K562 (cell line): ENCODE measurements around the gene GGT5. TPM values are rescaled to one million over a fixed set of nuclear protein-coding genes. Genes with fewer than 3 reads are reported as not detected.
A peak's percentile ranks its signal among the peaks of the same experiment; 100 is the strongest.

Experiments
- ATAC-seq: fragments of 200-7000 bp; cut with Tn5 transposase; 3 replicates; pipeline ENCODE4 v1.9.1; 2020; ENCODE audit warnings: moderate library complexity
- BruUV-seq: library from RNA; stranded (reverse); fragments of 400-500 nt; replicated peaks from 2 replicates; lab custom pipeline; 2021; lab: Mats Ljungman, UMichigan
- CTCF ChIA-PET: fragments of 300-600 bp; formaldehyde crosslinking; extraction: SDS; loops from one replicate; lab custom pipeline; 2021; ENCODE audit warnings: low intra/inter-chr PET ratio; lab: Yijun Ruan, JAX
- POLR2A ChIA-PET: fragments of 300-600, 350-650 bp; sonication (Branson Sonifier 250); formaldehyde crosslinking; extraction: SDS; loops from one replicate; lab custom pipeline; 2021; ENCODE audit warnings: antibody characterized with exemption, inconsistent platforms; lab: Yijun Ruan, JAX
- DNase-seq, 4 experiments: peaks; one replicate each; pipeline versions ENCODE4 v3.0.0 to v3.0.0-alpha.2; 2011 to 2018; ENCODE audit warnings: low spot score in 3 of 4, mixed read lengths in 3 of 4; ENCODE audit errors: extremely low read depth in 1 of 4
- FAIRE-seq: peaks from 2 replicates; lab custom pipeline; 2011; peaks lifted over from hg19 to GRCh38; lab: Jason Lieb, UNC
- H2AFZ ChIP-seq: 2 replicates; pipeline ENCODE4 v1.6.0; 2011; ENCODE audit warnings: low read depth, low read length, control low read depth, inconsistent platforms
- H3K27ac ChIP-seq: fragments of 200-600 bp; 3 replicates; pipeline ENCODE4 v1.8.0; 2011; ENCODE audit warnings: low read depth, mild to moderate bottlenecking, control low read depth, inconsistent platforms, low read length, moderate library complexity, mixed read lengths; ENCODE audit errors: extremely low read depth
- H3K27me3 ChIP-seq, 2 experiments: fragments of 300-600 bp in 1 of 2; 2 replicates in 1 of 2; 3 replicates in 1 of 2; pipeline versions ENCODE4 v1.6.0 to v1.8.0; 2011; ENCODE audit warnings: inconsistent platforms in 2 of 2, low read length in 2 of 2, mild to moderate bottlenecking in 1 of 2, mixed read lengths in 1 of 2, moderate library complexity in 1 of 2; ENCODE audit not compliant: control insufficient read depth in 2 of 2, insufficient read depth in 2 of 2
- H3K36me3 ChIP-seq: fragments of 300-600 bp; 3 replicates; pipeline ENCODE4 v1.8.0; 2011; ENCODE audit warnings: mild to moderate bottlenecking, low read length, inconsistent platforms; ENCODE audit not compliant: control insufficient read depth, insufficient read depth
- H3K4me1 ChIP-seq, 2 experiments: fragments of 200-600 bp in 1 of 2; replicated peaks in 1 of 2; 2 replicates in 1 of 2; 3 replicates in 1 of 2; pipeline versions ENCODE4 v1.5.1 to v1.8.0; 2011; ENCODE audit warnings: inconsistent platforms in 2 of 2, low read length in 2 of 2, mild to moderate bottlenecking in 1 of 2, mixed read lengths in 1 of 2, moderate library complexity in 1 of 2; ENCODE audit not compliant: control insufficient read depth in 2 of 2, insufficient read depth in 2 of 2
- H3K4me2 ChIP-seq: 2 replicates; pipeline ENCODE4 v1.6.1; 2011; ENCODE audit warnings: low read length, control low read depth, inconsistent platforms, mixed read lengths; ENCODE audit not compliant: insufficient read depth
- H3K4me3 ChIP-seq: fragments of 200-600 bp; sonication (generic), shearing (Covaris generic); 2 replicates; pipeline ENCODE4 v1.5.1; 2016; ENCODE audit warnings: control low read depth, inconsistent platforms
- H3K79me2 ChIP-seq: fragments of 200-600 bp; 3 replicates; pipeline ENCODE4 v1.8.0; 2011; ENCODE audit warnings: low read length, inconsistent platforms; ENCODE audit not compliant: control insufficient read depth, insufficient read depth
- H3K9ac ChIP-seq, 2 experiments: 2 replicates each; pipeline versions ENCODE4 v1.6.0 to v1.6.1; 2011; ENCODE audit warnings: low read depth in 2 of 2, low read length in 2 of 2, control low read depth in 1 of 2, inconsistent platforms in 1 of 2, mild to moderate bottlenecking in 1 of 2, mixed read lengths in 1 of 2; ENCODE audit not compliant: insufficient read depth in 1 of 2
- H3K9me1 ChIP-seq: one replicate; pipeline ENCODE4 v1.6.0; 2011; ENCODE audit warnings: inconsistent platforms, mild to moderate bottlenecking, low read length, moderate library complexity; ENCODE audit not compliant: control insufficient read depth, insufficient read depth
- H3K9me3 ChIP-seq: replicated peaks from 2 replicates; pipeline ENCODE4 v1.5.1; 2011; ENCODE audit warnings: low read depth, low read length, inconsistent platforms; ENCODE audit not compliant: control insufficient read depth, insufficient read depth
- H4K20me1 ChIP-seq: replicated peaks from 2 replicates; pipeline ENCODE4 v1.6.1; 2011; ENCODE audit warnings: low read length, inconsistent platforms, mixed read lengths; ENCODE audit not compliant: control insufficient read depth, insufficient read depth
- ARID4B ChIP-seq: sonication (generic); formaldehyde crosslinking; IDR thresholded peaks from 2 replicates; pipeline ENCODE4 v1.8.0; 2022; ENCODE audit warnings: mild to moderate bottlenecking, missing genetic modification reagents
- CTCF ChIP-seq, 3 experiments: IDR thresholded peaks in 2 of 3; conservative IDR thresholded peaks in 1 of 3; 2 replicates each; pipeline ENCODE4 v1.5.1; 2011 to 2012; ENCODE audit warnings: low read length in 3 of 3, mild to moderate bottlenecking in 3 of 3, control low read depth in 2 of 3, improper control_type of control experiment in 1 of 3, inconsistent platforms in 1 of 3, low read depth in 1 of 3, mixed read lengths in 1 of 3, moderate library complexity in 1 of 3; ENCODE audit not compliant: insufficient read depth in 2 of 3
- FOXA3 ChIP-seq, 2 experiments: fragments of 450-650 bp in 1 of 2; sonication (generic) in 1 of 2; formaldehyde crosslinking; IDR thresholded peaks in 1 of 2; conservative IDR thresholded peaks in 1 of 2; 2 replicates each; pipeline versions ENCODE4 v1.4.0 to v1.8.0; 2020 to 2022; ENCODE audit warnings: mild to moderate bottlenecking in 2 of 2, missing genetic modification reagents in 1 of 2
- NUFIP1 ChIP-seq: fragments of 450-650 bp; IDR thresholded peaks from 2 replicates; pipeline ENCODE4 v1.6.1; 2018; ENCODE audit not compliant: partially characterized antibody
- RBM17 ChIP-seq: fragments of 200-400 bp; formaldehyde crosslinking; IDR thresholded peaks from 2 replicates; pipeline ENCODE4 v1.6.1; 2017; ENCODE audit warnings: low read depth, mild to moderate bottlenecking, low read length, borderline replicate concordance
- WGBS: fragments of 100-300 bp; shearing (Covaris generic); methylation state at CpG from one replicate; pipeline ENCODE4 v1.1.6; 2016; ENCODE audit warnings: low coverage, mixed read lengths; ENCODE audit not compliant: insufficient coverage; ENCODE audit errors: missing lambda C conversion rate; 5-methylcytosine and 5-hydroxymethylcytosine counted together
- in situ Hi-C: fragments of 300-500 bp; cut with MboI; formaldehyde crosslinking; loops from 4 replicates; pipeline ENCODE4 v1.15.0; 2018; ENCODE audit warnings: inconsistent platforms, mixed read lengths
- intact Hi-C: fragments of 100-400 bp; cut with micrococcal nuclease; formaldehyde crosslinking; loops from 2 replicates; pipeline ENCODE4 v1.14.2; 2022
- polyA plus RNA-seq, 8 experiments: library from polyadenylated mRNA; depleted of rRNA in 4 of 8; stranded (reverse) in 5 of 8; unstranded in 3 of 8; fragments of >200 nt; fragmentation: Nextera tagmentation in 2 of 8; fragmentation: Illumina TruSeq in 1 of 8; extraction: Ambion mirVana in 2 of 8; extraction: Trizol in 1 of 8; gene quantifications; 2 replicates each; pipeline versions ENCODE4 v1.2.1 to v1.2.3, GENCODE V29; 2011 to 2014; ENCODE audit warnings: inconsistent platforms in 1 of 8, missing spikeins in 1 of 8
- total RNA-seq, 7 experiments: library from RNA; depleted of rRNA in 6 of 7; stranded (reverse); fragments of >200 nt in 6 of 7; fragmentation: Illumina TruSeq in 2 of 7; extraction: Trizol in 2 of 7; gene quantifications; 2 replicates each; pipeline versions ENCODE4 v1.2.1 to v1.2.3, GENCODE V29; 2011 to 2021; ENCODE audit warnings: low replicate concordance in 1 of 7
- TF ChIP-seq, protein P1 (sequence below): fragments of 250-450 bp; sonication (Bioruptor Pico); IDR thresholded peaks from 2 replicates; pipeline ENCODE4 v1.5.0; 2021; ENCODE audit warnings: mild to moderate bottlenecking, borderline replicate concordance
- TF ChIP-seq, protein P2 (sequence below): sonication (generic); formaldehyde crosslinking; IDR thresholded peaks from 2 replicates; pipeline ENCODE4 v1.9.0; 2022; ENCODE audit warnings: mild to moderate bottlenecking, missing genetic modification reagents

Gene GGT5
- total and polyA plus RNA-seq, 9 of the 15 experiments (the other 6 are each of a cell fraction or from before 2014, with no cell fraction given): 0.07 to 0.69 (median 0.18) TPM; not detected in 4

DNA sequence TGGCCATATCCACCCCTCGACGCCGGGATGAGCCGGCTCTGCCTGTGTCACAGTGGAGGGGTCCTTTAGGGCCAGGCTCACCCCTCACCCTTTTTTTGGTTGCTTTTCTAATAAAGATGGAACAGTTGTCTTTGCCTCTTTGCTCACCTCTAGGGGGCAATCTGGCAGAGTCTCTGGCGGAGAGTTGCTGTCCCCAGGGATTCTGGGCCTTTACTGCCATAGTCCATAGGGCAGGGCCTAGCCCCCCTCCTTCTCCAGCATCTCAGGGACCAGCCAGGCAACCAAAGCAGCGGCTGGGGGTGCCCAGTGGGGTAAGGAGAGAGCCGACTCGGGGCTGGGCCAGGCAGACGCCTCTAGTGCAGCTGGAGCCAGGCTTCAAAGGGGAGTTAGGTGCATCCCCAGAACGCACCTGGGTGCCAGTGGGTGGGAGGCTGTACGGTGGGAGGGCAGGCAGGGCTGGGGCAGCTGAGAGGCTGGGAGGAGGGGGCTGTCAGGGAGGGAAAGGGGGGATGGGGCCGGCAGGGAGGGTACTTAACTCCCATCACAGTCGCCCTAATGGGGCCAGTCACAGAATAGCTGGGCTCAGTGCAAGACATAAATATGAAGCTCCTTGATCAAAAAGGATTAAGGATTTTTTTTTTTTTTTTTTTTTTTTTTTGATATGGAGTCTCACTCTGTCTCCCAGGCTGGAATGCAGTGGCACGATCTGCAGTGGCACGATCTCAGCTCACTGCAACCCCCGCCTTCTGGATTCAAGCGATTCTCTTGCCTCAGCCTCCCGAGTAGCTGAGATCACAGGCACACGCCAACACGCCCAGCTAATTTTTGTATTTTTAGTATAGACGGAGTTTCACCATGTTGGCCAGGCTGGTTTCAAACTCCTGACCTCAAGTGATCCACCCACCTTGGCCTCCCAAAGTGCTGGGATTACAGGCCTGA, 66.1 kb downstream of the GGT5 start (continued):
- peak in 2 of 3 experiments; percentile 33 to 48; a peak in 3 of 6 replicates for TF ChIP-seq CTCF (IDR thresholded peaks at IDR 0.05 in 2 of 3, conservative IDR thresholded peaks at IDR 0.05 in 1 of 3; ENCODE audit: insufficient read depth in 2 of 3, low read depth in 1 of 3, low read length in 3 of 3)

DNA sequence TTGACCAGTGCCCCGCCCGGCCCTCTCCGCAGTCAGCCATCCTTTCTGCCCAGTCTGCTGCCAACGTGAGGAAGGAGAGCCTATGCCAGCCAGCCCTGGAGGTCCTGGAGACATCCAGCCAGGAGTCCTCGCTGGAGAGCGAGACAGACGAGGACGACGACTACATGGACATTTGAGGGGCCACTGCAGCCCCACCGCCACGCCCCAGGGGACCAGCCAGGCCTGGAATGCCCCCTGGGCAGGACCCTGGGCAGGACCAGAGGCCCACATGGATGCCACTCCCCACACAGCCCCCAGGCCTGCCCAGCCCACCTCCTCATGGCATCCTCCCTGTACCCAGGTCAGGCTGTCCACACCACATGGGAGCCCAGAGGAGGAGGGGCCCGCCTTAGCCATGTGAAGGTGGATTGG, 66.9 kb downstream of the GGT5 start:
- CTCF ChIA-PET: no interaction called here
- Histone ChIP-seq H3K79me2 (no peaks in the 10 kb centered on the region), H3K4me3 (no peak overlapping the region), H3K27ac (no peak overlapping the region), H3K9me1 (no peaks in the 10 kb centered on the region), H3K9me3 (no peaks in the 10 kb centered on the region), H2AFZ (no peak overlapping the region), H3K9ac (no peak overlapping the region; a peak in 1 of 4 replicates), H3K4me1 (peaks cover 0 to 33% of the 10 kb centered on the region in 2 experiments; a peak in 2 of 5 replicates), H3K36me3 (peaks cover 25% of the 10 kb centered on the region; the same call in 1 of the 3 replicates), H3K27me3 (peaks cover 2 to 4% of the 10 kb centered on the region in 2 experiments; a peak in 1 of 5 replicates), H3K4me2 (no peak overlapping the region), H4K20me1 (peaks cover 12% of the 10 kb centered on the region; the same call in 1 of the 2 replicates)
- POLR2A ChIA-PET: no interaction called here
- FAIRE-seq (no peak), ATAC-seq (no peak), DNase-seq (no peak)
- in situ Hi-C loops: loop anchor here (10.0 kb wide), 1 partner anchor 223 kb away; no protein-coding TSS in a partner anchor
- BruUV-seq: no TSS peak
- intact Hi-C loops: no loop called here
- WGBS: 91% methylated on average over 6 of the region's 12 CpGs
- TF ChIP-seq FOXA3 (CRISPR knock-in tag; conservative IDR thresholded peaks at IDR 0.05 in 1 of 2, IDR thresholded peaks at IDR 0.05 in 1 of 2): no peak
- no peak for TF ChIP-seq NUFIP1
- TF ChIP-seq, protein P1, sequence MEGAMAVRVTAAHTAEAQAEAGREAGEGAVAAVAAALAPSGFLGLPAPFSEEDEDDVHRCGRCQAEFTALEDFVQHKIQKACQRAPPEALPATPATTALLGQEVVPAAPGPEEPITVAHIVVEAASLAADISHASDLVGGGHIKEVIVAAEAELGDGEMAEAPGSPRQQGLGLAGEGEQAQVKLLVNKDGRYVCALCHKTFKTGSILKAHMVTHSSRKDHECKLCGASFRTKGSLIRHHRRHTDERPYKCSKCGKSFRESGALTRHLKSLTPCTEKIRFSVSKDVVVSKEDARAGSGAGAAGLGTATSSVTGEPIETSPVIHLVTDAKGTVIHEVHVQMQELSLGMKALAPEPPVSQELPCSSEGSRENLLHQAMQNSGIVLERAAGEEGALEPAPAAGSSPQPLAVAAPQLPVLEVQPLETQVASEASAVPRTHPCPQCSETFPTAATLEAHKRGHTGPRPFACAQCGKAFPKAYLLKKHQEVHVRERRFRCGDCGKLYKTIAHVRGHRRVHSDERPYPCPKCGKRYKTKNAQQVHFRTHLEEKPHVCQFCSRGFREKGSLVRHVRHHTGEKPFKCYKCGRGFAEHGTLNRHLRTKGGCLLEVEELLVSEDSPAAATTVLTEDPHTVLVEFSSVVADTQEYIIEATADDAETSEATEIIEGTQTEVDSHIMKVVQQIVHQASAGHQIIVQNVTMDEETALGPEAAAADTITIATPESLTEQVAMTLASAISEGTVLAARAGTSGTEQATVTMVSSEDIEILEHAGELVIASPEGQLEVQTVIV: no peak
- TF ChIP-seq, protein P2, sequence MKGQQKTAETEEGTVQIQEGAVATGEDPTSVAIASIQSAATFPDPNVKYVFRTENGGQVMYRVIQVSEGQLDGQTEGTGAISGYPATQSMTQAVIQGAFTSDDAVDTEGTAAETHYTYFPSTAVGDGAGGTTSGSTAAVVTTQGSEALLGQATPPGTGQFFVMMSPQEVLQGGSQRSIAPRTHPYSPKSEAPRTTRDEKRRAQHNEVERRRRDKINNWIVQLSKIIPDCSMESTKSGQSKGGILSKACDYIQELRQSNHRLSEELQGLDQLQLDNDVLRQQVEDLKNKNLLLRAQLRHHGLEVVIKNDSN (CRISPR knock-in tag): no peak
- no peak for TF ChIP-seq RBM17
- no peak for TF ChIP-seq ARID4B
